Lower leg skin (tissue), 3 donors: ENCODE results near the gene ATXN1L.

Experiments
- CTCF ChIP-seq, 3 donors: fragments of 450-650 bp; IDR thresholded peaks; one replicate each; pipeline ENCODE4 v1.5.1; 2016; ENCODE audit warnings: antibody characterized with exemption in 3 of 3, mild to moderate bottlenecking in 3 of 3, moderate library complexity in 2 of 3
- POLR2A ChIP-seq, 2 donors: fragments of 450-650 bp; IDR thresholded peaks; one replicate each; pipeline ENCODE4 v1.6.1; 2016 to 2017; ENCODE audit warnings: antibody characterized with exemption in 2 of 2, mild to moderate bottlenecking in 1 of 2, moderate library complexity in 1 of 2

GRCh38 chr16:71807905-71808592 is 37.7 kb upstream of the ATXN1L start:
- no peak for TF ChIP-seq CTCF (IDR thresholded peaks at IDR 0.05)
- no peak for TF ChIP-seq POLR2A (IDR thresholded peaks at IDR 0.05)
